Measurements from ENCODE around the gene ZC3H10.

DNA sequence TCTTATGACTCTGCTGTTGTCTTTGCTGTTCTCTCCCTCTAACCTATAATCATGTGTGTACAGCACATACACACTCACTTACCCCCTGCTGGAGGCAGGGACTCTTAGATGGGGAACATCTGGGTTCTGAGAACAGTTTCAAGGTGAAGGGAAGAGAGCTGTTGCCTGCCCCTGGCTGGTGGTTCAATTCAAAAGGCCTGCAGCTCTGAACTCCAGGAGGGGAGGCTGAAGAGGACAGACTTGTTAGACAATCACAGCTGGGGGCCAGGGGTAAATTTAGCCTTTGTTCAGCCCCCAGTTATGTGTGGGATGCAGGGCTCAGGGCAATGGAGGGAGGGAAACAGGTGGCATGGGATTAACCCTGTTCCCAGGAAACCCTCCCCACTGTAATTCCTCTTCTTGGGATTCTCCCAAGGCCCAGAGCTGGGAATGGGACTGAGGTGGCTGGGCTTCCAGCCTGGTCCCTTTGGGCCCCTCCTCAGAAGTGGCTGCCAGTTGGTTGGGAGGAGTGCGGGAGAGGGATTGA lies 36.2 kb downstream of the ZC3H10 start:
- no peak for TF ChIP-seq GATA2 (IDR thresholded peaks at IDR 0.05; ENCODE audit: low read depth, low read length)
- TF ChIP-seq GATA3 (IDR thresholded peaks at IDR 0.05; ENCODE audit: low read depth, low read length) = no peak
